Airway epithelial cell (primary cell): ENCODE data around the gene ARPIN. TPM values are rescaled to one million over a fixed set of nuclear protein-coding genes. Genes with fewer than 3 reads are reported as not detected.

ENCODE experiments used
- total RNA-seq: library from RNA; depleted of rRNA; stranded (reverse); fragments of >200 nt; gene quantifications from 2 replicates; pipeline ENCODE4 v1.2.3, GENCODE V29; 2015

ARPIN gene
- 8.8 and 14.1 TPM in 2 replicates for total RNA-seq

GRCh38 chr15:89912674-89913396, at the start of gene ARPIN:
ARPIN (minus strand) TSS chr15:89912952; CDS start chr15:89912835, 117 bp downstream.

GRCh38 chr15:89893696-89894447, 18.9 kb downstream of the ARPIN start, which contains the start of gene AP3S2:
AP3S2 (minus strand) TSS chr15:89893994; CDS start chr15:89893949, 45 bp downstream.

Other genes starting within 250 kb of the ARPIN start
- 0.07 and 0.28 TPM in 2 replicates for gene PLIN1, start 233.6 kb downstream of the ARPIN start, total RNA-seq
- 4.2 and 5.1 TPM in 2 replicates for gene PEX11A, start 222.2 kb downstream of the ARPIN start, total RNA-seq
- gene WDR93, start 222.1 kb downstream of the ARPIN start, total RNA-seq, result not detected in 2 replicates
- gene MESP1, start 161.7 kb downstream of the ARPIN start, total RNA-seq, result 0.07 TPM in 1 of 2 replicates, not detected in the other
- 0.37 and 0.42 TPM in 2 replicates for gene MESP2, start 136.6 kb downstream of the ARPIN start, total RNA-seq
- 1.3 and 1.8 TPM in 2 replicates for gene ANPEP, start 98.1 kb downstream of the ARPIN start, total RNA-seq
- gene AP3S2, start 19.0 kb downstream of the ARPIN start, total RNA-seq, result 37.8 and 63.5 TPM in 2 replicates
- gene ZNF710, start 88.4 kb upstream of the ARPIN start, total RNA-seq, result 20.0 and 20.3 TPM in 2 replicates
- gene IDH2, start 189.5 kb upstream of the ARPIN start, total RNA-seq, result 91.3 and 111 TPM in 2 replicates